ENCODE data around the gene UBIAD1. TPM values are rescaled to one million over a fixed set of nuclear protein-coding genes. Genes with fewer than 3 reads are reported as not detected.
"Not testable (repeated sequence)": the region's sequence is repeated elsewhere in the genome, so short reads cannot be mapped to it uniquely, and the experiment has no call there.

The UBIAD1 gene
- total RNA-seq, 3 donors from 2014 or later (not counting 1 experiment from before 2014, with no cell fraction given), result 21.2 to 22.1 (median 21.7) TPM

GRCh38 chr1:11266268-11267074 is 6.5 kb upstream of the UBIAD1 start:
- Mint-ChIP-seq H3K9me3 (no peaks in the 10 kb centered on the region), H3K4me3 (no peak overlapping the region), H3K27me3 (ENCODE audit: low read depth in 2 of 2) (no peaks in the 10 kb centered on the region), H3K27ac (no peak overlapping the region), H3K4me1 (peaks cover 11% of the 10 kb centered on the region in 2 donors), H3K36me3 (no peaks in the 10 kb centered on the region)
- WGBS (ENCODE audit: insufficient coverage), result 90% methylated on average over 12 of the region's 12 CpGs
- intact Hi-C loops (cut with micrococcal nuclease), result loop anchor here (10.0 kb wide), 1 partner anchor 468 kb away; the partner anchor contains the start of gene AGTRAP
- no peaks in the 10 kb centered on the region for H3K9me3 ChIP-seq (ENCODE audit: control insufficient read depth, insufficient read depth, low read length)
- H3K36me3 ChIP-seq (ENCODE audit: control insufficient read depth, insufficient read depth, low read length), result no peaks in the 10 kb centered on the region
- H3K4me1 ChIP-seq (ENCODE audit: control insufficient read depth, insufficient read depth, low read length), result peaks cover 14% of the 10 kb centered on the region
- TF ChIP-seq CTCF (IDR thresholded peaks at IDR 0.05), result no peak
- H3K27me3 ChIP-seq (ENCODE audit: control insufficient read depth, insufficient read depth, low read length), result no peaks in the 10 kb centered on the region
- no peak for DNase-seq
- no peak overlapping the region for H3K27ac ChIP-seq (ENCODE audit: low read length)
- no peak overlapping the region for H3K4me3 ChIP-seq (ENCODE audit: low read length)
- no peak for ATAC-seq

- H3K9me3 Mint-ChIP-seq; H3K4me3 Mint-ChIP-seq; H3K27me3 Mint-ChIP-seq (ENCODE audit: low read depth in 2 of 2); H3K4me1 ChIP-seq (ENCODE audit: control insufficient read depth, insufficient read depth, low read length); H3K36me3 ChIP-seq (ENCODE audit: control insufficient read depth, insufficient read depth, low read length); H3K9me3 ChIP-seq (ENCODE audit: control insufficient read depth, insufficient read depth, low read length); H3K36me3 Mint-ChIP-seq; DNase-seq; H3K27ac ChIP-seq (ENCODE audit: low read length); ATAC-seq; H3K4me1 Mint-ChIP-seq; H3K4me3 ChIP-seq (ENCODE audit: low read length); H3K27me3 ChIP-seq (ENCODE audit: control insufficient read depth, insufficient read depth, low read length); H3K27ac Mint-ChIP-seq: not testable (repeated sequence)
- 88% methylated on average over 19 of the region's 19 CpGs for WGBS (ENCODE audit: insufficient coverage)
- intact Hi-C loops (cut with micrococcal nuclease), result loop anchor here (10.0 kb wide), 1 partner anchor 467 kb away; the partner anchor contains the start of gene AGTRAP
These were observed 5.4 kb upstream of the UBIAD1 start for GRCh38 chr1:11267350-11268337.

- DNase-seq (no peak), ATAC-seq (no peak)
- H3K36me3 Mint-ChIP-seq, result no peaks in the 10 kb centered on the region
- 21% methylated on average over 9 of the region's 9 CpGs for WGBS (ENCODE audit: insufficient coverage)
- Histone ChIP-seq H3K9me3 (ENCODE audit: control insufficient read depth, insufficient read depth, low read length) (no peaks in the 10 kb centered on the region), H3K27me3 (ENCODE audit: control insufficient read depth, insufficient read depth, low read length) (no peaks in the 10 kb centered on the region), H3K4me3 (ENCODE audit: low read length) (peak overlapping the region; percentile 37), H3K27ac (ENCODE audit: low read length) (peak overlapping the region; percentile 20), H3K4me1 (ENCODE audit: control insufficient read depth, insufficient read depth, low read length) (peaks cover 28% of the 10 kb centered on the region), H3K36me3 (ENCODE audit: control insufficient read depth, insufficient read depth, low read length) (peaks cover 7% of the 10 kb centered on the region)
- no peak for TF ChIP-seq CTCF (IDR thresholded peaks at IDR 0.05)
- no peak overlapping the region for H3K27ac Mint-ChIP-seq
- H3K9me3 Mint-ChIP-seq, result no peaks in the 10 kb centered on the region
- intact Hi-C loops (cut with micrococcal nuclease), result no loop called here
- H3K4me3 Mint-ChIP-seq, result peak overlapping the region; percentile 58
- H3K4me1 Mint-ChIP-seq, result peaks cover 21 to 22% of the 10 kb centered on the region in 2 donors
- H3K27me3 Mint-ChIP-seq (ENCODE audit: low read depth in 2 of 2), result no peaks in the 10 kb centered on the region
These were observed 510 bp upstream of the UBIAD1 start for GRCh38 chr1:11272544-11272831.

Data from natural killer cell (primary cell).